ENCODE measurements around the gene MYCBPAP. TPM values are rescaled to one million over a fixed set of nuclear protein-coding genes. Genes with fewer than 3 reads are reported as not detected.

MYCBPAP gene
- total RNA-seq, 5 donors from 2014 or later (not counting 1 experiment from before 2014, with no cell fraction given): 0.92 to 6.9 (median 4.7) TPM

- Histone ChIP-seq H3K36me3 (ENCODE audit: control insufficient read depth in 2 of 2, extremely low read depth in 1 of 2, insufficient read depth in 1 of 2, low read length in 1 of 2) (no peaks in the 10 kb centered on the region), H3K9me3 (no peaks in the 10 kb centered on the region), H3K27me3 (replicated peaks in 1 of 2; ENCODE audit: control insufficient read depth in 2 of 2, extremely low read depth in 1 of 2, insufficient read depth in 2 of 2, low read length in 1 of 2) (peaks cover 0 to 42% of the 10 kb centered on the region in 2 experiments), H3K4me3 (ENCODE audit: control insufficient read depth in 1 of 2, extremely low read depth in 1 of 2, low read length in 1 of 2) (no peak overlapping the region), H3K27ac (ENCODE audit: low read length) (no peak overlapping the region), H3K4me1 (ENCODE audit: control insufficient read depth in 1 of 2, extremely low read depth in 1 of 2, insufficient read depth in 2 of 2, low read length in 2 of 2) (peaks cover 0 to 10% of the 10 kb centered on the region in 2 experiments)
- Mint-ChIP-seq H3K4me3 (no peak overlapping the region), H3K27me3 (peaks cover 4 to 7% of the 10 kb centered on the region in 2 donors), H3K9me3 (no peaks in the 10 kb centered on the region), H3K27ac (no peak overlapping the region), H3K4me1 (peaks cover 0 to 16% (median 0%) of the 10 kb centered on the region in 3 donors), H3K36me3 (peaks cover 5% of the 10 kb centered on the region)
- ChIA-PET POLR2A (no interaction called here), CTCF (no interaction called here)
- WGBS (ENCODE audit: insufficient coverage): 86% methylated on average over 6 of the region's 9 CpGs
- DNase-seq: no peak
- ATAC-seq (replicated peaks in 1 of 4): no peak
Measured at GRCh38 chr17:50462446-50462845, 45.8 kb upstream of the MYCBPAP start.

GRCh38 chr17:50464121-50464520, 44.1 kb upstream of the MYCBPAP start:
- Mint-ChIP-seq H3K27ac (no peak overlapping the region), H3K36me3 (peaks cover 5% of the 10 kb centered on the region), H3K4me3 (no peak overlapping the region), H3K27me3 (peaks cover 14 to 17% of the 10 kb centered on the region in 2 donors), H3K9me3 (no peaks in the 10 kb centered on the region), H3K4me1 (peaks cover 1 to 26% (median 7%) of the 10 kb centered on the region in 3 donors)
- DNase-seq: no peak
- POLR2A ChIA-PET: no interaction called here
- Histone ChIP-seq H3K4me3 (ENCODE audit: control insufficient read depth in 1 of 2, extremely low read depth in 1 of 2, low read length in 1 of 2) (no peak overlapping the region), H3K9me3 (no peaks in the 10 kb centered on the region), H3K36me3 (ENCODE audit: control insufficient read depth in 2 of 2, extremely low read depth in 1 of 2, insufficient read depth in 1 of 2, low read length in 1 of 2) (no peaks in the 10 kb centered on the region), H3K27ac (ENCODE audit: low read length) (no peak overlapping the region), H3K27me3 (replicated peaks in 1 of 2; ENCODE audit: control insufficient read depth in 2 of 2, extremely low read depth in 1 of 2, insufficient read depth in 2 of 2, low read length in 1 of 2) (peaks cover 4 to 59% of the 10 kb centered on the region in 2 experiments), H3K4me1 (ENCODE audit: control insufficient read depth in 1 of 2, extremely low read depth in 1 of 2, insufficient read depth in 2 of 2, low read length in 2 of 2) (peaks cover 0 to 20% of the 10 kb centered on the region in 2 experiments)
- no peak for ATAC-seq (replicated peaks in 1 of 4)
- WGBS (ENCODE audit: insufficient coverage): 100% methylated on average over 3 of the region's 3 CpGs
- CTCF ChIA-PET: interaction anchor here in 1 of 2 donors (0.5 kb wide), 1 partner anchor 1580 kb away, joined by 3 read pairs; no protein-coding TSS in a partner anchor

GRCh38 chr17:50464736-50465135, 43.5 kb upstream of the MYCBPAP start:
- no peaks in the 10 kb centered on the region for H3K9me3 Mint-ChIP-seq
- CTCF ChIA-PET: interaction anchor here in 1 of 2 donors (0.5 kb wide), 1 partner anchor 1581 kb away, joined by 3 read pairs; no protein-coding TSS in a partner anchor
- H3K4me1 Mint-ChIP-seq: peaks cover 3 to 26% (median 7%) of the 10 kb centered on the region in 3 donors
- Histone ChIP-seq H3K27me3 (replicated peaks in 1 of 2; ENCODE audit: control insufficient read depth in 2 of 2, extremely low read depth in 1 of 2, insufficient read depth in 2 of 2, low read length in 1 of 2) (peaks cover 4 to 65% of the 10 kb centered on the region in 2 experiments), H3K27ac (ENCODE audit: low read length) (no peak overlapping the region), H3K4me3 (ENCODE audit: control insufficient read depth in 1 of 2, extremely low read depth in 1 of 2, low read length in 1 of 2) (no peak overlapping the region), H3K9me3 (no peaks in the 10 kb centered on the region), H3K36me3 (ENCODE audit: control insufficient read depth in 2 of 2, extremely low read depth in 1 of 2, insufficient read depth in 1 of 2, low read length in 1 of 2) (no peaks in the 10 kb centered on the region), H3K4me1 (ENCODE audit: control insufficient read depth in 1 of 2, extremely low read depth in 1 of 2, insufficient read depth in 2 of 2, low read length in 2 of 2) (peaks cover 0 to 26% of the 10 kb centered on the region in 2 experiments)
- DNase-seq (no peak), ATAC-seq (replicated peaks in 1 of 4) (no peak)
- H3K27me3 Mint-ChIP-seq: peaks cover 14 to 17% of the 10 kb centered on the region in 2 donors
- H3K27ac Mint-ChIP-seq: no peak overlapping the region
- H3K4me3 Mint-ChIP-seq: no peak overlapping the region
- POLR2A ChIA-PET: no interaction called here
- peaks cover 5% of the 10 kb centered on the region for H3K36me3 Mint-ChIP-seq
- 80% methylated on average over 2 of the region's 4 CpGs for WGBS (ENCODE audit: insufficient coverage)

- no peak overlapping the region for H3K27ac ChIP-seq (ENCODE audit: low read length)
- peaks cover 14 to 21% of the 10 kb centered on the region in 2 donors for H3K27me3 Mint-ChIP-seq
- DNase-seq (no peak), ATAC-seq (replicated peaks in 1 of 4) (no peak)
- H3K36me3 Mint-ChIP-seq: peaks cover 5% of the 10 kb centered on the region
- ChIA-PET POLR2A (no interaction called here), CTCF (no interaction called here)
- no peaks in the 10 kb centered on the region for H3K36me3 ChIP-seq (ENCODE audit: control insufficient read depth in 2 of 2, extremely low read depth in 1 of 2, insufficient read depth in 1 of 2, low read length in 1 of 2)
- peaks cover 4 to 67% of the 10 kb centered on the region in 2 experiments for H3K27me3 ChIP-seq (replicated peaks in 1 of 2; ENCODE audit: control insufficient read depth in 2 of 2, extremely low read depth in 1 of 2, insufficient read depth in 2 of 2, low read length in 1 of 2)
- peaks cover 0 to 28% of the 10 kb centered on the region in 2 experiments for H3K4me1 ChIP-seq (ENCODE audit: control insufficient read depth in 1 of 2, extremely low read depth in 1 of 2, insufficient read depth in 2 of 2, low read length in 2 of 2)
- H3K9me3 Mint-ChIP-seq: no peaks in the 10 kb centered on the region
- H3K27ac Mint-ChIP-seq: no peak overlapping the region
- peaks cover 3 to 26% (median 7%) of the 10 kb centered on the region in 3 donors for H3K4me1 Mint-ChIP-seq
- H3K4me3 Mint-ChIP-seq: no peak overlapping the region
- 91% methylated on average over 6 of the region's 6 CpGs for WGBS (ENCODE audit: insufficient coverage)
- H3K4me3 ChIP-seq (ENCODE audit: control insufficient read depth in 1 of 2, extremely low read depth in 1 of 2, low read length in 1 of 2): no peak overlapping the region
- no peaks in the 10 kb centered on the region for H3K9me3 ChIP-seq
Measured at GRCh38 chr17:50465171-50465570, 43.1 kb upstream of the MYCBPAP start.

GRCh38 chr17:50465635-50466034, 42.6 kb upstream of the MYCBPAP start:
- no peaks in the 10 kb centered on the region for H3K9me3 Mint-ChIP-seq
- Histone ChIP-seq H3K36me3 (ENCODE audit: control insufficient read depth in 2 of 2, extremely low read depth in 1 of 2, insufficient read depth in 1 of 2, low read length in 1 of 2) (no peaks in the 10 kb centered on the region), H3K4me3 (ENCODE audit: control insufficient read depth in 1 of 2, extremely low read depth in 1 of 2, low read length in 1 of 2) (no peak overlapping the region), H3K4me1 (ENCODE audit: control insufficient read depth in 1 of 2, extremely low read depth in 1 of 2, insufficient read depth in 2 of 2, low read length in 2 of 2) (peaks cover 0 to 28% of the 10 kb centered on the region in 2 experiments), H3K9me3 (no peaks in the 10 kb centered on the region), H3K27ac (ENCODE audit: low read length) (no peak overlapping the region), H3K27me3 (replicated peaks in 1 of 2; ENCODE audit: control insufficient read depth in 2 of 2, extremely low read depth in 1 of 2, insufficient read depth in 2 of 2, low read length in 1 of 2) (peaks cover 4 to 68% of the 10 kb centered on the region in 2 experiments)
- WGBS (ENCODE audit: insufficient coverage): 81% methylated on average over 7 of the region's 9 CpGs
- H3K27ac Mint-ChIP-seq: no peak overlapping the region
- peaks cover 14 to 23% of the 10 kb centered on the region in 2 donors for H3K27me3 Mint-ChIP-seq
- ChIA-PET CTCF (no interaction called here), POLR2A (no interaction called here)
- no peak overlapping the region for H3K4me3 Mint-ChIP-seq
- H3K36me3 Mint-ChIP-seq: peaks cover 5% of the 10 kb centered on the region
- H3K4me1 Mint-ChIP-seq: peaks cover 3 to 27% (median 7%) of the 10 kb centered on the region in 3 donors
- ATAC-seq (replicated peaks in 1 of 4): no peak
- DNase-seq: no peak

GRCh38 chr17:50466371-50467113, 41.7 kb upstream of the MYCBPAP start:
- ChIA-PET POLR2A (no interaction called here), CTCF (no interaction called here)
- no peak for ATAC-seq (replicated peaks in 1 of 4)
- 69% methylated on average over 4 of the region's 9 CpGs for WGBS (ENCODE audit: insufficient coverage)
- Histone ChIP-seq H3K36me3 (ENCODE audit: control insufficient read depth in 2 of 2, extremely low read depth in 1 of 2, insufficient read depth in 1 of 2, low read length in 1 of 2) (no peaks in the 10 kb centered on the region), H3K27ac (ENCODE audit: low read length) (no peak overlapping the region), H3K4me3 (ENCODE audit: control insufficient read depth in 1 of 2, extremely low read depth in 1 of 2, low read length in 1 of 2) (no peak overlapping the region), H3K4me1 (ENCODE audit: control insufficient read depth in 1 of 2, extremely low read depth in 1 of 2, insufficient read depth in 2 of 2, low read length in 2 of 2) (peaks cover 0 to 28% of the 10 kb centered on the region in 2 experiments), H3K9me3 (no peaks in the 10 kb centered on the region), H3K27me3 (replicated peaks in 1 of 2; ENCODE audit: control insufficient read depth in 2 of 2, extremely low read depth in 1 of 2, insufficient read depth in 2 of 2, low read length in 1 of 2) (peaks cover 4 to 69% of the 10 kb centered on the region in 2 experiments)
- Mint-ChIP-seq H3K27ac (no peak overlapping the region), H3K4me1 (peaks cover 3 to 27% (median 7%) of the 10 kb centered on the region in 3 donors), H3K9me3 (no peaks in the 10 kb centered on the region), H3K36me3 (peaks cover 4% of the 10 kb centered on the region), H3K27me3 (peaks cover 17 to 28% of the 10 kb centered on the region in 2 donors), H3K4me3 (no peak overlapping the region)
- DNase-seq: no peak

Data from T-cell (primary cell).